Lower lobe of right lung (tissue), 2 donors: ENCODE data around the gene LDAF1. TPM values are rescaled to one million over a fixed set of nuclear protein-coding genes. Genes with fewer than 3 reads are reported as not detected.

Experiments used
- ATAC-seq, 2 donors: fragments of 200-7000 bp; cut with Tn5 transposase; one replicate each; pipeline ENCODE4 v1.9.1; 2020 to 2022; ENCODE audit warnings: mild to moderate bottlenecking in 2 of 2, moderate library complexity in 2 of 2
- DNase-seq: peaks from one replicate; pipeline ENCODE4 v3.0.0-alpha.2; 2020
- H3K27ac ChIP-seq: fragments of 200-600 bp; one replicate; pipeline ENCODE4 v1.8.0; 2022
- H3K27me3 ChIP-seq: fragments of 200-600 bp; one replicate; pipeline ENCODE4 v1.8.0; 2022; ENCODE audit warnings: low read depth
- H3K36me3 ChIP-seq: fragments of 200-600 bp; one replicate; pipeline ENCODE4 v1.8.0; 2022; ENCODE audit warnings: mild to moderate bottlenecking
- H3K4me1 ChIP-seq: fragments of 200-600 bp; one replicate; pipeline ENCODE4 v1.8.0; 2022
- H3K4me3 ChIP-seq: fragments of 200-600 bp; one replicate; pipeline ENCODE4 v1.8.0; 2022; ENCODE audit warnings: mild to moderate bottlenecking
- H3K9me3 ChIP-seq: fragments of 200-600 bp; one replicate; pipeline ENCODE4 v1.8.0; 2022
- CTCF ChIP-seq: fragments of 200-600 bp; IDR thresholded peaks from one replicate; pipeline ENCODE4 v1.8.0; 2022; ENCODE audit warnings: antibody characterized with exemption, mild to moderate bottlenecking
- intact Hi-C: fragments of 100-400 bp; cut with DNase I; formaldehyde crosslinking; loops from one replicate; pipeline ENCODE4 v1.11.0; 2022
- total RNA-seq: library from RNA; stranded (reverse); fragmentation: NEBNext Ultra II Directional; extraction: Animal tissue kit (Norgen Biotek cat#: 25700); gene quantifications from one replicate; pipeline ENCODE4 v1.2.1, GENCODE V29; 2021
- donor health status: DM: no; HTN: yes; CAD: no; lungs with severe emphysema.

Gene LDAF1
- total RNA-seq, 1 donor from 2014 or later = 39.8 TPM

- H3K4me3 ChIP-seq = peak overlapping the region; percentile 86
- ATAC-seq (peak; percentile 83 to 89), DNase-seq (peak; percentile 81)
- intact Hi-C loops = no loop called here
- peak overlapping the region; percentile 78 for H3K27ac ChIP-seq
- H3K9me3 ChIP-seq = no peaks in the 10 kb centered on the region
- H3K4me1 ChIP-seq = peaks cover 50% of the 10 kb centered on the region
- peaks cover 27% of the 10 kb centered on the region for H3K36me3 ChIP-seq
- H3K27me3 ChIP-seq = no peaks in the 10 kb centered on the region
- no peak for TF ChIP-seq CTCF
Measured at GRCh38 chr16:21159281-21159951, 942 bp downstream of the LDAF1 start.

GRCh38 chr16:21160276-21160675 is 1.8 kb downstream of the LDAF1 start:
- no peak for TF ChIP-seq CTCF
- peaks cover 34% of the 10 kb centered on the region for H3K36me3 ChIP-seq
- DNase-seq = no peak
- no peak overlapping the region for H3K4me3 ChIP-seq
- intact Hi-C loops = no loop called here
- no peaks in the 10 kb centered on the region for H3K9me3 ChIP-seq
- peaks cover 50% of the 10 kb centered on the region for H3K4me1 ChIP-seq
- H3K27ac ChIP-seq = no peak overlapping the region
- no peaks in the 10 kb centered on the region for H3K27me3 ChIP-seq
- ATAC-seq = no peak

- peaks cover 42% of the 10 kb centered on the region for H3K36me3 ChIP-seq
- no peak for TF ChIP-seq CTCF
- H3K4me1 ChIP-seq = peaks cover 50% of the 10 kb centered on the region
- H3K27me3 ChIP-seq = no peaks in the 10 kb centered on the region
- ATAC-seq (no peak), DNase-seq (no peak)
- intact Hi-C loops = no loop called here
- no peaks in the 10 kb centered on the region for H3K9me3 ChIP-seq
- no peak overlapping the region for H3K4me3 ChIP-seq
- H3K27ac ChIP-seq = no peak overlapping the region
Measured at GRCh38 chr16:21161211-21161610, 2.7 kb downstream of the LDAF1 start.

- no peak overlapping the region for H3K4me3 ChIP-seq
- TF ChIP-seq CTCF = no peak
- H3K27ac ChIP-seq = no peak overlapping the region
- no peaks in the 10 kb centered on the region for H3K9me3 ChIP-seq
- H3K4me1 ChIP-seq = peaks cover 47% of the 10 kb centered on the region
- ATAC-seq = no peak
- intact Hi-C loops = no loop called here
- no peaks in the 10 kb centered on the region for H3K27me3 ChIP-seq
- peaks cover 55% of the 10 kb centered on the region for H3K36me3 ChIP-seq
- no peak for DNase-seq
Measured at GRCh38 chr16:21162661-21163151, 4.2 kb downstream of the LDAF1 start.

- ATAC-seq (no peak), DNase-seq (no peak)
- intact Hi-C loops = no loop called here
- no peak overlapping the region for H3K4me3 ChIP-seq
- peaks cover 40% of the 10 kb centered on the region for H3K4me1 ChIP-seq
- no peaks in the 10 kb centered on the region for H3K27me3 ChIP-seq
- no peak for TF ChIP-seq CTCF
- peaks cover 55% of the 10 kb centered on the region for H3K36me3 ChIP-seq
- no peak overlapping the region for H3K27ac ChIP-seq
- H3K9me3 ChIP-seq = no peaks in the 10 kb centered on the region
Measured at GRCh38 chr16:21163576-21163975, 5.1 kb downstream of the LDAF1 start.
